Lower leg skin (tissue), 4 donors: ENCODE measurements around the gene YWHAG. TPM values are rescaled to one million over a fixed set of nuclear protein-coding genes. Genes with fewer than 3 reads are reported as not detected.

Source experiments
- DNase-seq, 2 donors: peaks; one replicate each; pipeline ENCODE4 v3.0.0-alpha.2; 2019; ENCODE audit warnings: low spot score in 2 of 2
- H3K4me3 ChIP-seq: fragments of 200-600 bp; sonication (generic); 2 replicates; pipeline ENCODE4 v1.5.1; 2017; ENCODE audit warnings: mild to moderate bottlenecking, low read depth; ENCODE audit not compliant: poor library complexity, severe bottlenecking
- CTCF ChIP-seq, 3 donors: fragments of 450-650 bp; IDR thresholded peaks; one replicate each; pipeline ENCODE4 v1.5.1; 2016; ENCODE audit warnings: antibody characterized with exemption in 3 of 3, mild to moderate bottlenecking in 3 of 3, moderate library complexity in 2 of 3
- POLR2A ChIP-seq, 2 donors: fragments of 450-650 bp; IDR thresholded peaks; one replicate each; pipeline ENCODE4 v1.6.1; 2016 to 2017; ENCODE audit warnings: antibody characterized with exemption in 2 of 2, mild to moderate bottlenecking in 1 of 2, moderate library complexity in 1 of 2
- WGBS, 2 donors: methylation state at CpG; one replicate each; pipeline ENCODE4 v1.1.5; 2018; 5-methylcytosine and 5-hydroxymethylcytosine counted together
- intact Hi-C: fragments of 100-400 bp; cut with DNase I; formaldehyde crosslinking; loops from one replicate; pipeline ENCODE4 v1.15.0; 2023; ENCODE audit warnings: low total_unique reads
- total RNA-seq, 4 donors: library from RNA; depleted of rRNA; stranded (reverse); fragments of >200 nt; gene quantifications; one replicate each; pipeline ENCODE4 v1.1.0, GENCODE V29; 2016

Gene YWHAG
- total RNA-seq, 4 donors from 2014 or later: 46.5 to 64.5 (median 56.4) TPM

- TF ChIP-seq CTCF (IDR thresholded peaks at IDR 0.05): no peak
- TF ChIP-seq POLR2A (IDR thresholded peaks at IDR 0.05): no peak
- DNase-seq: no peak
- intact Hi-C loops: no loop called here
- WGBS, 2 donors: 9 to 13% methylated on average over 16 to 26 of the region's 98 CpGs
- peak overlapping the region; percentile 36 for H3K4me3 ChIP-seq
These were observed 76.2 kb downstream of the YWHAG start for GRCh38 chr7:76282344-76283253.

- intact Hi-C loops: no loop called here
- no peak for DNase-seq
- WGBS, 2 donors: 5% methylated on average over 8 to 11 of the region's 36 CpGs
- no peak overlapping the region for H3K4me3 ChIP-seq
- TF ChIP-seq CTCF (IDR thresholded peaks at IDR 0.05) (no peak), POLR2A (IDR thresholded peaks at IDR 0.05) (no peak)
These were observed 77.0 kb downstream of the YWHAG start for GRCh38 chr7:76281706-76282343.

GRCh38 chr7:76281006-76281705, 77.6 kb downstream of the YWHAG start:
- H3K4me3 ChIP-seq: no peak overlapping the region
- TF ChIP-seq CTCF (IDR thresholded peaks at IDR 0.05) (no peak), POLR2A (IDR thresholded peaks at IDR 0.05) (no peak)
- WGBS, 2 donors: 5 to 8% methylated on average over 33 to 35 of the region's 63 CpGs
- intact Hi-C loops: no loop called here
- no peak for DNase-seq

GRCh38 chr7:76280408-76280807, 78.4 kb downstream of the YWHAG start:
- 32 to 41% methylated on average over 18 to 23 of the region's 25 CpGs for WGBS, 2 donors
- TF ChIP-seq CTCF (IDR thresholded peaks at IDR 0.05): no peak
- no peak for TF ChIP-seq POLR2A (IDR thresholded peaks at IDR 0.05)
- no peak for DNase-seq
- intact Hi-C loops: no loop called here
- H3K4me3 ChIP-seq: no peak overlapping the region

- TF ChIP-seq CTCF (IDR thresholded peaks at IDR 0.05) (no peak), POLR2A (IDR thresholded peaks at IDR 0.05) (no peak)
- 91 to 100% methylated on average over 1 of the region's 1 CpG for WGBS, 2 donors
- intact Hi-C loops: no loop called here
- no peak for DNase-seq
- no peak overlapping the region for H3K4me3 ChIP-seq
These were observed 80.3 kb downstream of the YWHAG start for GRCh38 chr7:76278540-76278939.

Other genes with a start within 250 kb of the YWHAG start
- gene SRRM3, start 157.1 kb downstream of the YWHAG start, total RNA-seq: 10 to 100 TPM in 1 of 4 donors, 1 to 10 TPM in 3; 7.5 to 12.3 (median 9.4) TPM
- 1,000 to 10,000 TPM; 1,628 to 3,756 (median 2,658) TPM for gene HSPB1, start 56.3 kb downstream of the YWHAG start, total RNA-seq
- under 1 TPM in 3 of 4 donors, not detected in 1; 0.71 to 0.88 (median 0.74) TPM for gene SSC4D, start 50.7 kb upstream of the YWHAG start, total RNA-seq
- gene ZP3, start 66.0 kb upstream of the YWHAG start, total RNA-seq: 10 to 100 TPM in 1 of 4 donors, 1 to 10 TPM in 3; 2.6 to 11.7 (median 4.0) TPM
- gene DTX2, start 102.7 kb upstream of the YWHAG start, total RNA-seq: 100 to 1,000 TPM in 1 of 4 donors, 10 to 100 TPM in 3; 48.2 to 103 (median 57.7) TPM
- 1 to 10 TPM; 1.6 to 2.6 (median 2.0) TPM for gene UPK3B, start 151.6 kb upstream of the YWHAG start, total RNA-seq
- under 1 TPM in 2 of 4 donors, not detected in 2; 0.15 to 0.19 TPM for gene SPDYE16, start 184.3 kb upstream of the YWHAG start, total RNA-seq